Measurements from ENCODE around the gene ZNF700. TPM values are rescaled to one million over a fixed set of nuclear protein-coding genes. Genes with fewer than 3 reads are reported as not detected.
"Not testable (repeated sequence)": the region's sequence is repeated elsewhere in the genome, so short reads cannot be mapped to it uniquely, and the experiment has no call there.

ZNF700 gene
- total RNA-seq, 4 donors from 2014 or later = 9.7 to 21.2 (median 17.7) TPM

GRCh38 chr19:11927227-11927626 lies 2.3 kb downstream of the ZNF700 start:
- TF ChIP-seq CTCF (IDR thresholded peaks at IDR 0.05) (no peak), POLR2A (IDR thresholded peaks at IDR 0.05) (no peak)
- no peak for DNase-seq
- no peak overlapping the region for H3K4me3 ChIP-seq
- H3K27me3 ChIP-seq = no peaks in the 10 kb centered on the region
- intact Hi-C loops (cut with DNase I; ENCODE audit: low total_unique reads) = no loop called here
- no peaks in the 10 kb centered on the region for H3K9me3 ChIP-seq
- peaks cover 0 to 6% of the 10 kb centered on the region in 2 donors for H3K4me1 ChIP-seq
- no peak overlapping the region for H3K27ac ChIP-seq
- H3K36me3 ChIP-seq = no peaks in the 10 kb centered on the region

- intact Hi-C loops (cut with DNase I; ENCODE audit: low total_unique reads) = no loop called here
- Histone ChIP-seq H3K36me3 (no peaks in the 10 kb centered on the region), H3K27me3 (no peaks in the 10 kb centered on the region), H3K4me3 (no peak overlapping the region), H3K4me1 (no peaks in the 10 kb centered on the region), H3K27ac (no peak overlapping the region), H3K9me3 (peaks cover 0 to 7% of the 10 kb centered on the region in 2 donors)
- TF ChIP-seq POLR2A (IDR thresholded peaks at IDR 0.05) (no peak), CTCF (IDR thresholded peaks at IDR 0.05) (no peak)
- DNase-seq = no peak
Measured at GRCh38 chr19:11931051-11931450, 6.1 kb downstream of the ZNF700 start.

GRCh38 chr19:11931513-11931912 lies 6.6 kb downstream of the ZNF700 start:
- Histone ChIP-seq H3K4me3 (no peak overlapping the region), H3K27ac (no peak overlapping the region)

GRCh38 chr19:11935829-11936228 lies 10.9 kb downstream of the ZNF700 start:
- intact Hi-C loops (cut with DNase I; ENCODE audit: low total_unique reads); H3K4me1 ChIP-seq; DNase-seq; H3K27ac ChIP-seq; H3K36me3 ChIP-seq; H3K4me3 ChIP-seq; H3K27me3 ChIP-seq: not testable (repeated sequence)
- H3K9me3 ChIP-seq = peaks cover 0 to 25% of the 10 kb centered on the region in 2 donors

More at GRCh38 chr19:11931513-11931912, 6.6 kb downstream of the ZNF700 start:
- intact Hi-C loops (cut with DNase I; ENCODE audit: low total_unique reads) = no loop called here
- H3K4me1 ChIP-seq = no peaks in the 10 kb centered on the region
- no peaks in the 10 kb centered on the region for H3K27me3 ChIP-seq
- DNase-seq = no peak
- no peaks in the 10 kb centered on the region for H3K36me3 ChIP-seq
- peaks cover 0 to 7% of the 10 kb centered on the region in 2 donors for H3K9me3 ChIP-seq
- TF ChIP-seq CTCF (IDR thresholded peaks at IDR 0.05) = no peak

- H3K4me1 ChIP-seq; H3K27ac ChIP-seq; H3K36me3 ChIP-seq; H3K27me3 ChIP-seq; H3K4me3 ChIP-seq; intact Hi-C loops (cut with DNase I; ENCODE audit: low total_unique reads); DNase-seq: not testable (repeated sequence)
- H3K9me3 ChIP-seq = peaks cover 0 to 48% of the 10 kb centered on the region in 2 donors
Measured at GRCh38 chr19:11938383-11938782, 13.5 kb downstream of the ZNF700 start.

GRCh38 chr19:11941361-11941887 lies 16.5 kb downstream of the ZNF700 start:
- H3K27me3 ChIP-seq; H3K4me1 ChIP-seq; H3K36me3 ChIP-seq; DNase-seq; H3K4me3 ChIP-seq; intact Hi-C loops (cut with DNase I; ENCODE audit: low total_unique reads); H3K27ac ChIP-seq: not testable (repeated sequence)
- peaks cover 0 to 70% of the 10 kb centered on the region in 2 donors for H3K9me3 ChIP-seq
